HG02885 (cell line): ENCODE results near the gene BANF1.

Experiments
- ATAC-seq: cut with Tn5 transposase; IDR thresholded peaks from one replicate; pipeline ENCODE4 v1.9.1; 2021; ENCODE audit warnings: mild to moderate bottlenecking; ENCODE audit not compliant: unreplicated experiment, poor library complexity

The BANF1 gene

GRCh38 chr11:65977621-65978390 lies 24.5 kb upstream of the BANF1 start:
- ATAC-seq = no peak

DNA sequence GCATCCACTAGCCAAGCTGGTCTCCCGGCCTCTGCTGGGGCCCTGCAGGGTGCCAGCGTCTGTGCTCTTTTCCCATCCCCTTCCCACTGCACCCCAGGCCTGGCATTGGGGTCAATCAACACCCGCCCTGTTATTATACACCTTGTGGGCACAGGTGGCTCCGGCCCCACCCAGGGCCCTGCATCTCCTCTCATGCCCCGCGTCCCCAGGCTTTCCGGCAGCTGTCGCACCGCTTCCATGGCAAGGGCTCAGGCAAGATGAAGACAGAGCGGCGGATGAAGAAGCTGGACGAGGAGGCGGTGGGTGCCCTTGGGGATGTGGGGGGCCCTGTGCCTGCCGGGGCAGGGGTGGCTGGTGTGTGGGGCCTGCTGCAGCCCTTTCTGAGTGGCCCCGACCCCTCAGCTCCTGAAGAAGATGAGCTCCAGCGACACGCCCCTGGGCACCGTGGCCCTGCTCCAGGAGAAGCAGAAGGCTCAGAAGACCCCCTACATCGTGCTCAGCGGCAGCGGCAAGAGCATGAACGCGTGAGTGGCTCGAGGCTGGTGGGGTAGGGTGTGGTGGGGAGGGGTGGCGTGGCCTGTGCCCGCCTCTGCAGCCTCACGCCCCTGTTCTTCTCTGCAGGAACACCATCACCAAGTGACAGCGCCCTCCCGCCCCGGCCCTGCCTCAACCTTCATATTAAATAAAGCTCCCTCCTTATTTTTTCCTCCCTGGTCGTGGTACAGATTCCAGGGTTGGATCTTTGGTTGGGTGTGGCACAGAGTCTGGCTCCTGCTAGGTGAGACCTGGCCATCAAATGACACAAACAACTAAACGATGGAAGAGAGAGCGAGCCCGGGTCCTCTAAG lies 23.7 kb upstream of the BANF1 start:
- no peak for ATAC-seq

GRCh38 chr11:65979261-65979759 lies 23.0 kb upstream of the BANF1 start:
- no peak for ATAC-seq

- no peak for ATAC-seq
Measured at GRCh38 chr11:65981101-65981740, 21.1 kb upstream of the BANF1 start.

GRCh38 chr11:65981972-65982823 lies 20.1 kb upstream of the BANF1 start:
- ATAC-seq = no peak

DNA sequence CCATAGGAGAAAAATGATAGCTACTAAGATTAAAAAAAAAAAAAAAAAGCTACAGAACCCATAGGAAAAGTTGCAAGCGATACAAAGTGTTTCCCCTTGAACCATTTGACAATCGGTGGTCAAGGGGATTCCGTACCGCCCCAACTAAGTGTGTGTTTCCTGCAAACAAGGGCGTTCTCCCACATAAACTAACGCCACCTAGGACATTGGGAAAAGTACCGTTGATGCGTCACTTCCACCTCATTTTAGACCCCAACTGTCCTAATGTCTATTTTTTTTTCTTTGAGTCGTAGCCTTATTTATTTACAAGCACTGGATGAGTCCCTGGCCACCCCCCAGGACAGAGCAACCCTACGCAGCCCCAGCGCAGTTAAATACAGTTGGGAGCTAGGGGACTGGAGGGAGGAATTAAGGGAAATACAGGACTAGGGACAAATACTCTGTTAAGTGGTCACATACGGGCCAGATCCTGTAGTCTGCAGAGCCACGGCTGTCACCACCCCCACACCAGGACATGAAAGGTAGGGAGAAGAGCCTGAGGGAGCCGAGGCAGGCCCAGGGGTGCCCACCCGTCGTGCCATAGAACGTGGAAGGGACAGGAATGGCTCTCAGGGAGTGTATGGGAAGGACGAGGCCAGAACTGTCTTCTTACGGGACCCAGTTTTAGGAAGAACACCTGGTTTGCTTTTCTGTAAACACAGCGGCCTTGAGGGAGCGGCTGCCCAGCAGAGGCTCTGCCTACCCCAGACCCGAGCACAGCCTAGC lies 19.3 kb upstream of the BANF1 start:
- no peak for ATAC-seq

- no peak for ATAC-seq
Measured at GRCh38 chr11:65983589-65983987, 18.7 kb upstream of the BANF1 start.

DNA sequence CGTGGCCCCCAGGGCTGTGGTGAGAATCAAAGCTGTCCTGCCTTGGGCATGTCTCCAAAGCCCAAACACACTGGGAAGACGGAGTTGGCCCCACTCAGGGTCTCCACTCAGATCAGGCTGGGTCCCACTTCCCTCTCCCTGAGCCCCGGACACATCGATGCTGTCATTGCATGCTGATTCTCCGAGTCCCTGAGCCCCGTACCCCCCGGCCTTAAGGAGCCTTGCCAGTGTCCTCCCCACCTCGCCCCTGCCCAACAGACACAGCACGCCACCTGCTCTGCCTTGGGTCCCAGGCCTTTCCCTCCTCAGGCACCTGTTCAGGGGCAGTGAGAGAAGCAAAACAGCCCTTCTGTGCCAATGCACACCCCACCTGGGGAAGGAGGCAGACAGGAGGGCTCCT lies 15.0 kb upstream of the BANF1 start:
- no peak for ATAC-seq

DNA sequence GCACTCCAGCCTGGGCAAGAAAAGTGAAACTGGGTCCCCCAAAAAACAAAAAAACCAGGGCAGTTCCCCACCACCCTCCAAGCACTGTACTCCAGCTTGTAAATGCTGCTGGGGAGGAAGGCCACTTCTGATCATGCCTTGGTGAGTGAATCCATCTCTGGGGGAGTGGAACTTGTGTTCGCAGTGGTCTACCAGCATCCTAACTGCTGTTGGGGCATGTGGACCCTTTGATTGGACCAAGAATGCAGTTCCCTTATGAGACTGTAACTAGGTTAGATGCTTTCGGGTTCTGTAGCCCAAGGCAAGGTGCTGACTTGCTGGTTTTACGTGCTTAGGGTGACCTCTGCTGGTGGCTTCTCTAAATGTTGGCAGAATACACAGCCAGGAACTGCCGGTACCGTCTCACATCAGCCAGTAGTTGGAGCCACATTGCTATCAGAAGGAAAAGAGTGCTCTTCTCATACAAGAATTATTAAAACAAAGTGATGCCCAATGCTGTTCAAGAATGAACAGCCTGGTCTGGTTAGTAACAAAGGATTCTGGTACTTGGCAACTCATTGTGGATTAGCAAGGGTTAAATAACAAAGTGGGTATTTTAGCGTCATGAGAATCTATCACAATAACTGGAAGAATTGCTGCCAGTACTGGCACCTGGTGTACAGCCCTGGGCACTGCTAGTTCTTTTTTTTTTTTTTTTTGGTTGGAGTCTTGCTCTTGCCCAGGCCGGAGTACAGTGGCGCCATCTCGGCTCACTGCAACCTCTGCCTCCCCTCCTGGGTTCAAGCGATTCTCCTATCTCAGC lies 13.3 kb upstream of the BANF1 start:
- ATAC-seq = peak; percentile 88

- ATAC-seq = no peak
Measured at GRCh38 chr11:65992056-65992455, 10.2 kb upstream of the BANF1 start.

- no peak for ATAC-seq
Measured at GRCh38 chr11:65997286-65997685, 5.0 kb upstream of the BANF1 start.

- ATAC-seq = peak; percentile 68
Measured at GRCh38 chr11:66002648-66003225, 434 bp downstream of the BANF1 start.

- ATAC-seq = no peak
Measured at GRCh38 chr11:66003291-66003690, 988 bp downstream of the BANF1 start.

GRCh38 chr11:66004186-66004585 lies 1.9 kb downstream of the BANF1 start:
- no peak for ATAC-seq

DNA sequence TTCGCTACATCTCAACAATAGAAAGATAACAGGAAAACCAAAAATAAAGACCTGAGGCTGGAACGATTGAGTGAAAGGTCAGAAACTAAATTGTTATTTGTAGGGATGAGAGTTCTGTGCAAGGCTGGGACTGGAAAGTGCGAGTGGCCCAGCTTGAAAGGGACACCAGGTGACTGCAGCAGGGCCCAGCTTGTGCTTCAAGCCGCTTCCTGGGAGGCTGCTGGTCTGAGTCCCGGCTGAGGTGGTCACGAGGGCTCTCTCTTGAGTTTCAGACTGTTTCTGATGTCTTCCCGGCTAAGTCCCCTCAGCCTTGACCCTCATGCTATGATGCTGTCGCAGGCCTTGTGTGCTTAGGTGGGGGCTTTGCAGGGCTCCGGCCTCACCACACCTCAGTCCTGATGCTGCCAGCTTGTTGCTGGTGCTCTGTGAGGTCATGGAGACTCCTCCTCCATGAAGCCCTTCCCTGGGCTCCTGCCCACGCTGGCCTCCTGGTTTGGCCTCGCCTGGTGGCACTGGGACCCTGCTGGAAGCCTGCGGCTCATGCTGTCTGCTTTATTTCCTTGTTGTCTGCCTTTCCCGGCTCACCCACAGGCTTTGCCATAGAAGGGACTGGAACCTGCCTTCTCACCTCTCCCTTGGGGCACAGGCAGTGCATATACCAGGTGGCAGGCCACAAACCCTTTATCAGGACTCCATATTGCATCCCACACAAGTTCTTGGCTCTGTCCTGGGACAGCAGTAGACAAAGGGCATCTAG lies 4.0 kb downstream of the BANF1 start:
- ATAC-seq = no peak

- no peak for ATAC-seq
Measured at GRCh38 chr11:66006891-66007176, 4.5 kb downstream of the BANF1 start.

DNA sequence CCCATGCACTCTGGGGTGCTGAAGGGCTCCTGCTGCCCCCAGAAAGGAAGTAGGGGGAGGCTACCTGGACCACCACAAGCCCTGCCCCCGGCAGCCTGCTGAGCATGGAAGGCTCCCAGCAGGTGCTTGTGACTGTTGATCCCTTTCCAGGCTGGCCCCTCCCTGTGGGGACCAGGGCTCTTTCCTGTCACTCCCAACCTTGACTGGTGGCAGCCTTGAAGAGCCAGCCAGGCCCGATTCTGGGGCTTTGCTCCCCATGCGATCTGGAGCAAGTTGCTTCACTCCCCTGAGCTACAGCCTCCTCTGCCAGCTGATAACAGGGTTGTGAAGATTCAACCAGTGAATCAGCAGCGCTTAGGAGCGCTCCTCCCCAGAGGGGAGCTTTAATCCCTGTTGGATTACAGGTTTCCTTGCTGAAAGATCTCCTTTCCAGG lies 4.9 kb downstream of the BANF1 start:
- no peak for ATAC-seq

- ATAC-seq = no peak
Measured at GRCh38 chr11:66008095-66008467, 5.8 kb downstream of the BANF1 start.
